Measurements from ENCODE around the gene LTBP3.

Gene LTBP3

DNA sequence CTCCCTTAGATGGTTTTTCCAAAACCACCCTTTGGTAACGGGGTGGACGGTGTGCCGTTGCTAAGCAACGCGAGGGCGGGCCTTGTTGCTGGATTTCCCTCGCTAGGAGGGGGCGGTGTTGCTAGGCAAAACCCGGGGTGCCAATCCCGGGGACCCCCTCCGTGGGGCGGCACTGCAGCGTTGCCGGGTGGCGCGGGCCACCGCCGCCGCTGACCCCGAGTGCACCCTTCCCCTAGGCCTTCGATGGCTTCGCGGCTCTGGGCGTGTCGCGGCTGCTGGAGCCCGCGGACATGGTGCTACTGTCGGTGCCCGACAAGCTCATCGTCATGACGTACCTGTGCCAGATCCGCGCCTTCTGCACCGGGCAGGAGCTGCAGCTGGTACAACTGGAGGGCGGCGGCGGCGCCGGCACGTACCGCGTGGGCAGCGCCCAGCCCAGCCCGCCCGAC, 26.6 kb upstream of the LTBP3 start:
- H3K9ac ChIP-seq (ENCODE audit: low read depth, low read length) = no peak overlapping the region
- H3K27ac ChIP-seq (ENCODE audit: low read depth, low read length) = no peak overlapping the region
- H3K9me3 ChIP-seq (ENCODE audit: control insufficient read depth, insufficient read depth, low read length) = no peaks in the 10 kb centered on the region
- peak overlapping the region; percentile 4; the same call in 1 of the 2 replicates for H3K4me3 ChIP-seq (ENCODE audit: low read depth, low read length)
- H3K36me3 ChIP-seq (ENCODE audit: control insufficient read depth, insufficient read depth, low read length) = no peaks in the 10 kb centered on the region
- H3K27me3 ChIP-seq (ENCODE audit: control insufficient read depth, insufficient read depth, low read length) = peaks cover 56% of the 10 kb centered on the region
- H3K4me1 ChIP-seq (ENCODE audit: control insufficient read depth, insufficient read depth, low read length) = no peaks in the 10 kb centered on the region; the same call in 1 of the 2 replicates

DNA sequence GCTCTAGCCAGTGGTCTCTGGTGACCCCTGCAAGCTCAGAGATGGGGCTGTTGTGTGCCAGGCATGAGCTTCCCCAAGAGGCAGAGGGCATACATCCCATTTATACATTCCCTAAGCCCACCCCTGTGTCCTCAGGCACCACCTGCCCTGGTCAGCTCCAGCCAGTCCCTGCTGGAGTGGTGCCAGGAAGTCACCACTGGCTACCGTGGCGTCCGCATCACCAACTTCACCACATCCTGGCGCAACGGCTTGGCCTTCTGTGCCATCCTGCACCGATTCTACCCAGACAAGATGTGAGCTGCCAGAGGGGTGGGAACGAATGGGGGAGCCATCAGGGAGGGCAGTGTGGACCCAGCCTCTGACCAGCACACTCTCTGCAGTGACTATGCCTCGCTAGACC, 25.9 kb upstream of the LTBP3 start:
- Histone ChIP-seq H3K27ac (ENCODE audit: low read depth, low read length) (no peak overlapping the region), H3K4me3 (ENCODE audit: low read depth, low read length) (no peak overlapping the region), H3K9me3 (ENCODE audit: control insufficient read depth, insufficient read depth, low read length) (no peaks in the 10 kb centered on the region), H3K9ac (ENCODE audit: low read depth, low read length) (no peak overlapping the region), H3K4me1 (ENCODE audit: control insufficient read depth, insufficient read depth, low read length) (no peaks in the 10 kb centered on the region; the same call in 1 of the 2 replicates), H3K36me3 (ENCODE audit: control insufficient read depth, insufficient read depth, low read length) (no peaks in the 10 kb centered on the region), H3K27me3 (ENCODE audit: control insufficient read depth, insufficient read depth, low read length) (peaks cover 57% of the 10 kb centered on the region)

DNA sequence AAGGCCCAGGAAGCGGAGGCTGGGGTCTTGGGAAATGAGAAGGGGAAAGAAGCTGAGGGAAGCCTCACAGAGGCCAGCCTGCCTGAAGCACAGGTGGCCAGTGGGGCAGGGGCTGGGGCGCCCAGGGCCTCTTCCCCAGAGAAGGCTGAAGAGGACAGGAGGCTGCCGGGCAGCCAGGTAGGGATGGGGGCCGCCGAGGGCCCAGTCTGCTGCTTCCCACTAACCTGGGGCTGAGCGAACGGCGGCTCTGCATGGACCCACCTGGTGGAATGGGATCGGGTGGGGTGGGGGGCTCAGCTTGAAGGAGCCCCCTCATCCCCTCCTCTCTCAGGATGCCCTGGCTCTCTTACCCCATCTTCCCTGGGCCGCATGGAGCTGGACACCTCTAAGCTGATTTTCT, 25.4 kb upstream of the LTBP3 start:
- H3K27me3 ChIP-seq (ENCODE audit: control insufficient read depth, insufficient read depth, low read length) = peaks cover 59% of the 10 kb centered on the region
- no peak overlapping the region for H3K4me3 ChIP-seq (ENCODE audit: low read depth, low read length)
- no peaks in the 10 kb centered on the region for H3K36me3 ChIP-seq (ENCODE audit: control insufficient read depth, insufficient read depth, low read length)
- no peak overlapping the region for H3K9ac ChIP-seq (ENCODE audit: low read depth, low read length)
- no peak overlapping the region for H3K27ac ChIP-seq (ENCODE audit: low read depth, low read length)
- H3K9me3 ChIP-seq (ENCODE audit: control insufficient read depth, insufficient read depth, low read length) = no peaks in the 10 kb centered on the region
- H3K4me1 ChIP-seq (ENCODE audit: control insufficient read depth, insufficient read depth, low read length) = no peaks in the 10 kb centered on the region; the same call in 1 of the 2 replicates

DNA sequence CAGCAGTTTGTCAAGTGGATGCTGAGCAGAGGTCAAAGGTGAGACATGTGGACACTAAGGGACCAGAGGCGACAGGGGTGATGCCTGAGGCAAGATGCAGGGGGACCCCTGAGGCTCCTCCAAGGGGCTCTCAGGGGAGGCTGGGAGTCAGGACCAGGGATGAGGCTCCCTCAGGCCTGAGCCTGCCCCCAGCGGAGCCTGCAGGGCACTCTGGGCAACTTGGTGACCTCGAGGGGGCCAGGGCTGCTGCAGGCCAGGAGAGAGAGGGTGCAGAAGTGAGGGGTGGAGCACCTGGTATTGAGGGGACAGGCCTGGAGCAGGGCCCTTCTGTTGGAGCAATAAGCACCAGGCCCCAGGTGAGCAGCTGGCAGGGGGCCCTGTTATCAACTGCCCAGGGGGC, 23.8 kb upstream of the LTBP3 start:
- no peaks in the 10 kb centered on the region for H3K4me1 ChIP-seq (ENCODE audit: control insufficient read depth, insufficient read depth, low read length)
- H3K9ac ChIP-seq (ENCODE audit: low read depth, low read length) = no peak overlapping the region
- no peak overlapping the region for H3K27ac ChIP-seq (ENCODE audit: low read depth, low read length)
- peaks cover 67% of the 10 kb centered on the region for H3K27me3 ChIP-seq (ENCODE audit: control insufficient read depth, insufficient read depth, low read length)
- H3K36me3 ChIP-seq (ENCODE audit: control insufficient read depth, insufficient read depth, low read length) = no peaks in the 10 kb centered on the region
- no peak overlapping the region for H3K4me3 ChIP-seq (ENCODE audit: low read depth, low read length)
- no peaks in the 10 kb centered on the region for H3K9me3 ChIP-seq (ENCODE audit: control insufficient read depth, insufficient read depth, low read length)

DNA sequence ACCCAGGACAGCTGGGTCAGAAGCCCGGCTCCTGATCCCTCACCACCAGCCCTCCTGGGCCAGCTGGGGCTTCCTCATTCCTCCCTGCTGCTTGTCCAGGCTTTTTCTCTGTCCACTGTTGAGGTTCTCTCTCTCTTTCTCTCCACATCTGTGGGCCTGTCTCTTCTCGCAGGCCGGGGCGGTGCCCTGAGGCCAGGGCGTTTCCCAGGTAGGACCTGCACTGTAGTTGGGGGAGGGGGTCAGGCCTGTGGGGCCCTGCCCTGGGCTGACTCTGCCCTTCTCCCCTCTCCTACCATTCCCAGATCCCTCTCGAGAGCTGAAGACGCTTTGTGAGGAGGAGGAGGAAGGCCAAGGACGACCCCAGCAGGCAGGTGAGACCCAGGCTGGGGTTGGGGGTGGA, 22.6 kb upstream of the LTBP3 start:
- Histone ChIP-seq H3K27me3 (ENCODE audit: control insufficient read depth, insufficient read depth, low read length) (peaks cover 67% of the 10 kb centered on the region), H3K9ac (ENCODE audit: low read depth, low read length) (no peak overlapping the region), H3K27ac (ENCODE audit: low read depth, low read length) (no peak overlapping the region), H3K4me1 (ENCODE audit: control insufficient read depth, insufficient read depth, low read length) (no peaks in the 10 kb centered on the region), H3K4me3 (ENCODE audit: low read depth, low read length) (no peak overlapping the region), H3K9me3 (ENCODE audit: control insufficient read depth, insufficient read depth, low read length) (no peaks in the 10 kb centered on the region), H3K36me3 (ENCODE audit: control insufficient read depth, insufficient read depth, low read length) (no peaks in the 10 kb centered on the region)

DNA sequence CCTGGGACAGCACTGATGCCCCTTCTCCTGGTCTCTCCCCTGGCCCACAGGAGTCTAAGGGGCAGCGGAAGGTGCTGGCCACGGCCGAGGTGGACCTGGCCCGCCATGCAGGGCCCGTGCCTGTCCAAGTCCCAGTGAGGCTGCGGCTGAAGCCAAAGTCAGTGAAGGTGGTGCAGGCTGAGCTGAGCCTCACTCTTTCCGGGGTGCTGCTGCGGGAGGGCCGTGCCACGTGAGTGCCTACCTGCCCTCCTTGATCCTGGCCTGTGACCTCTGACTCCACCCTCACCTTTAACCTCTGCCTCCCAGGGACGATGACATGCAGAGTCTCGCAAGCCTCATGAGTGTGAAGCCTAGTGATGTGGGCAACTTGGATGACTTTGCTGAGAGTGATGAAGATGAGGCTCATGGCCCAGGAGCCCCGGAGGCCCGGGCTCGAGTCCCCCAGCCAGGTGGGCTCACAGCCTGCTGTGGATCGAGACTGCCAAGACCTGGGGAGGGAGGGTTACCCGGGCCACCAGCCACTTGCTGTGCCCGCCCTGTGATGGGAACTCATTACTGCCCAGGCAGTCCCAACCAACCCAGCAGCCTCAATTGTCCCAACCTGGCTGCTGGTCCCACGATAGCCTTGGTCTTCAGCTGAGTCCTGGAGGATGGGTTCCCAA, 22.0 kb upstream of the LTBP3 start:
- H3K4me3 ChIP-seq (ENCODE audit: low read depth, low read length) = no peak overlapping the region
- H3K27me3 ChIP-seq (ENCODE audit: control insufficient read depth, insufficient read depth, low read length) = peaks cover 67% of the 10 kb centered on the region
- H3K27ac ChIP-seq (ENCODE audit: low read depth, low read length) = no peak overlapping the region
- H3K9ac ChIP-seq (ENCODE audit: low read depth, low read length) = no peak overlapping the region
- no peaks in the 10 kb centered on the region for H3K9me3 ChIP-seq (ENCODE audit: control insufficient read depth, insufficient read depth, low read length)
- 0 out of 2 replicates have a peak, but pooled peaks cover 3% of the 10 kb centered on the region for H3K4me1 ChIP-seq (ENCODE audit: control insufficient read depth, insufficient read depth, low read length)
- no peaks in the 10 kb centered on the region for H3K36me3 ChIP-seq (ENCODE audit: control insufficient read depth, insufficient read depth, low read length)

DNA sequence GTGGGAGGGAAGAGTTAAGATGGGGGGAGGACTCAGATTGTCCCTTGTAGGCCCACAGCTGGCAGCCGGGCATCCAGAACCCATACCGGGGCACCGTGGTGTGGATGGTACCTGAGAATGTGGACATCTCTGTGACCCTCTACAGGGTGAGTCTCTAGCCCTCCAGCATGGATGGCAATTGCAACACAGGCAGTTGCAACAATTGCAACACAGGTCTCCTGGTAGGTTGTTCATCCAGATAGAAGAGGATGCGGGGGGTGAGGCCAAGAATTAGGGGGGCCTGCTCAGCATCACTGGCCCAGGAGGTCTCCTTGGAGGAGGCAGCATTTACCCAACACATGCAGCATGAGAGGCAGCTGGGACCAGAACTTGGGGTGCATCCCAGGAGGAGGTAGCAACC, 21.1 kb upstream of the LTBP3 start:
- Histone ChIP-seq H3K4me1 (ENCODE audit: control insufficient read depth, insufficient read depth, low read length) (peaks cover 7% of the 10 kb centered on the region), H3K4me3 (ENCODE audit: low read depth, low read length) (no peak overlapping the region), H3K9ac (ENCODE audit: low read depth, low read length) (no peak overlapping the region), H3K27me3 (ENCODE audit: control insufficient read depth, insufficient read depth, low read length) (peaks cover 64% of the 10 kb centered on the region), H3K9me3 (ENCODE audit: control insufficient read depth, insufficient read depth, low read length) (no peaks in the 10 kb centered on the region), H3K27ac (ENCODE audit: low read depth, low read length) (no peak overlapping the region), H3K36me3 (ENCODE audit: control insufficient read depth, insufficient read depth, low read length) (no peaks in the 10 kb centered on the region)

DNA sequence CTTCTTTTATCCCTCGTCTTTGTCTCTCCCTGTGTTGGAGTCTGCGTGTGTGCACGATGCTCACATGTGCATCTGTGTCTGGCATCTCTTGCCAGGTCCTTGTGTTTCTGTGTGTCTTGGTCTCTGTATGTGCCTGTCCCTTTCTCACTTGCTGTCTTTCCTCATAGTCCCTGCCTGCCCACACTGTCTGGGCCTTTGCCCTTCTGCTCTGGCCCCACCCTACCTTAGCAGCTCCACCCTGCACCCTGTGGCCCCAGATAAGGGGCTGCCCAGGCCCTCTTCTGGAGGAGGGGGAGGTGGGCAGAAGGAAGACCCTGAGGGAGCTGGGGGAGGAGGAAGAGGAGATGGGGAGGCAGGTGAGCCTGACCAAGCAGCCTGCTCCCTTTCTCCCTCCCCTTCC, 20.5 kb upstream of the LTBP3 start:
- Histone ChIP-seq H3K4me3 (ENCODE audit: low read depth, low read length) (no peak overlapping the region), H3K9ac (ENCODE audit: low read depth, low read length) (no peak overlapping the region), H3K27ac (ENCODE audit: low read depth, low read length) (no peak overlapping the region), H3K9me3 (ENCODE audit: control insufficient read depth, insufficient read depth, low read length) (no peaks in the 10 kb centered on the region), H3K4me1 (ENCODE audit: control insufficient read depth, insufficient read depth, low read length) (peaks cover 9% of the 10 kb centered on the region), H3K27me3 (ENCODE audit: control insufficient read depth, insufficient read depth, low read length) (peaks cover 58% of the 10 kb centered on the region), H3K36me3 (ENCODE audit: control insufficient read depth, insufficient read depth, low read length) (0 out of 2 replicates have a peak, but pooled peaks cover under 1% of the 10 kb centered on the region)

DNA sequence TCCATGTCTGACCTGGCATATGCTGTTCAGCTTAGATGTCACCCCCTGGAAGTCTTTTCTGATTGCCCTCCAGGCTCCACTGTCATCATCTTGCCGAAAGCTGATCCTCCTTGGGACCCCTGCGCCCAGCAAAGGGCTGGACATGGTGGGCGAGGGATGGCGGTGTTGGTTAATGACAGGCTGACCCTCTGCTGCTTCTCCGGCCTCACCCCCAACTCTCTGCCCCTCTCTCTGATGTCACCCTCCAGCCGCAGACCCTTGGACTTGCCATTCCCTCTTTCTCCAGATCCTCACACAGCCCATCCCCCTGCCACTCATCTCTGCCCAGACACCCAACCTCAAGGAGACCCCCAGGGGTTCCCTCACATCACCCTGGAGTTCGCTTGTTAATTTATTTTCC, 20.0 kb upstream of the LTBP3 start:
- no peak overlapping the region for H3K9ac ChIP-seq (ENCODE audit: low read depth, low read length)
- peaks cover 53% of the 10 kb centered on the region for H3K27me3 ChIP-seq (ENCODE audit: control insufficient read depth, insufficient read depth, low read length)
- no peak overlapping the region for H3K27ac ChIP-seq (ENCODE audit: low read depth, low read length)

DNA sequence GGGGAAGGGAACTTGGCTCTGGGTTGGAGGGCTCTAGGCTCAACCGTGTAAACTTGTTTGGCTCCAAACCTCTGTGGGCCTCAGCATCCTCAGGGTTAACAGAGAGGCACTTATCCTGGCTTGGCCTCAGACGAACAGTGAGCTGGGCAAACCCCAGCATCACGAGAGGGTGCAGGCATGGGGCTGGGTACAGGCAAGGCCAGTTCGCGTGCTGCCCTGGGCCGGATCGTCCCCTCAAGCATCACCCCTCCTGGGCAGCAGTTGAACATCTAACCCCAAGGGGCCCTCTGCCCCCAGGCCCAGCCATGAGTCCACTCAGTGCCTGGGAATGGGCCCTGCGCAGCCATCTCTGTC, 19.6 kb upstream of the LTBP3 start:
- H3K9ac ChIP-seq (ENCODE audit: low read depth, low read length) = no peak overlapping the region
- H3K27me3 ChIP-seq (ENCODE audit: control insufficient read depth, insufficient read depth, low read length) = peaks cover 49% of the 10 kb centered on the region
- H3K27ac ChIP-seq (ENCODE audit: low read depth, low read length) = no peak overlapping the region

More for the DNA sequence above, 20.0 kb upstream of the LTBP3 start:
- Histone ChIP-seq H3K36me3 (ENCODE audit: control insufficient read depth, insufficient read depth, low read length) (0 out of 2 replicates have a peak, but pooled peaks cover 2% of the 10 kb centered on the region), H3K9me3 (ENCODE audit: control insufficient read depth, insufficient read depth, low read length) (no peaks in the 10 kb centered on the region), H3K4me3 (ENCODE audit: low read depth, low read length) (no peak overlapping the region), H3K4me1 (ENCODE audit: control insufficient read depth, insufficient read depth, low read length) (peaks cover 9% of the 10 kb centered on the region)

DNA sequence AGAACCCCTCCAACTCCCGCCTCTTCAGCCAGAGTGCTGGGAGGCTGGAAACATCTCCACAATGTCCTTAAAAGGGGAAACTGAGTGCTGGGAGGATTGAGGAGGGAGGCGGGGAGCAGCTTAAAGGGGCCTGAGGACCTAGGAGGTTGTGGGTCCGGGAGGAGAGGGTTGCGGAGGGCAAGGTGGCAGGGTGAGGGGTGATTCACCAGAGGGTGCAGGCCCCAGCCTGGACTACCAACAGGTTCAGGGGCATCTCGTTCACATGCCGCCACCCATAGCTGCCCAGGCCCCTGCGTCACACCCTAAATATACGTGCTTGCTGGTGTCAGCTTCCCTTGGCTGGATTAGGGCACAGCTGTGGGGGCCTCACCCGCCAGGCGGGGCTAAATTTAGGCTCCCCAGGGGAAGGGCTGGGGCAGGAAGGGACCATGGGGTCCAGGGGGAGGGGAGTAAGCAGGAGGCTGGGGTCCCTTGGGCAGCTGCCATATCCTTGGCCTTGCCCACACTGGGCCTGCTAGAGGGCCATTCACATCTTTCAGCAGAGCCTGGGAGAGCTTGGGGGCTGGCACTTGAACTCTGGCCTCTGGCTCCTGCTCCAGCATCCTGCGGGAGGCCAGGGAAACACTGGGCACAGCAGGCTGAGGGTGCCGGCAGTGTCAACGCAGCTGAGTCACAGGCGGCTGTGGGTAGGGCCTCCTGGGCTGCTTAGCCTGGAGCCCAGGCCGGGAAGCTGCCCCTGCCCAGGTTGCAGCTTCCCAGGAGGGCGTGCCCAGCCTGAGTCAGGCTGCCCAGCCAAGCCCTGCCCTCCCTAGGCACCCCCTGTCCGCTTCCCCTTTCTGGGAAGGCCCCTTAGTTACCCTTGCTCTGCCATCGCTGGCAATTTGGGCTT, 19.0 kb upstream of the LTBP3 start:
- H3K9me3 ChIP-seq (ENCODE audit: control insufficient read depth, insufficient read depth, low read length) = no peaks in the 10 kb centered on the region
- no peak overlapping the region for H3K27ac ChIP-seq (ENCODE audit: low read depth, low read length)
- 0 out of 2 replicates have a peak, but pooled peaks cover 2% of the 10 kb centered on the region for H3K36me3 ChIP-seq (ENCODE audit: control insufficient read depth, insufficient read depth, low read length)
- peaks cover 9% of the 10 kb centered on the region for H3K4me1 ChIP-seq (ENCODE audit: control insufficient read depth, insufficient read depth, low read length)
- no peak overlapping the region for H3K9ac ChIP-seq (ENCODE audit: low read depth, low read length)
- H3K4me3 ChIP-seq (ENCODE audit: low read depth, low read length) = no peak overlapping the region
- peaks cover 43% of the 10 kb centered on the region for H3K27me3 ChIP-seq (ENCODE audit: control insufficient read depth, insufficient read depth, low read length)

More for the DNA sequence above, 19.6 kb upstream of the LTBP3 start:
- Histone ChIP-seq H3K4me3 (ENCODE audit: low read depth, low read length) (no peak overlapping the region), H3K4me1 (ENCODE audit: control insufficient read depth, insufficient read depth, low read length) (peaks cover 9% of the 10 kb centered on the region), H3K36me3 (ENCODE audit: control insufficient read depth, insufficient read depth, low read length) (0 out of 2 replicates have a peak, but pooled peaks cover 2% of the 10 kb centered on the region), H3K9me3 (ENCODE audit: control insufficient read depth, insufficient read depth, low read length) (no peaks in the 10 kb centered on the region)
